HCT116 (cell line): ENCODE data around the gene PRRC2A. TPM values are rescaled to one million over a fixed set of nuclear protein-coding genes. Genes with fewer than 3 reads are reported as not detected.

Experiments
- ATAC-seq: fragments of 200-7000 bp; cut with Tn5 transposase; 2 replicates; pipeline ENCODE4 v1.9.1; 2020; ENCODE audit warnings: mild to moderate bottlenecking, moderate library complexity
- BruUV-seq: library from RNA; stranded (reverse); fragments of 400-500 nt; replicated peaks from 2 replicates; lab custom pipeline; 2021; lab: Mats Ljungman, UMichigan
- CTCF ChIA-PET: fragments of 300-600 bp; sonication (Branson Sonifier 250); formaldehyde crosslinking; loops from one replicate; lab custom pipeline; 2021; ENCODE audit warnings: antibody characterized with exemption; lab: Charles Lee
- POLR2A ChIA-PET: fragments of 300-600, 350-600 bp; sonication (Branson Sonifier 250); formaldehyde crosslinking; loops from one replicate; lab custom pipeline; 2021; ENCODE audit warnings: antibody characterized with exemption; lab: Charles Lee
- RAD21 ChIA-PET, 2 experiments: fragments of 300-600 bp; sonication (Branson Sonifier 250); formaldehyde crosslinking; loops; one replicate each; lab custom pipeline; 2023; ENCODE audit warnings: low total read pairs in 2 of 2; ENCODE audit not compliant: uncharacterized antibody in 2 of 2, unreplicated experiment in 2 of 2, low non-redundant PET in 1 of 2; lab: Charles Lee
- DNase-seq: peaks from one replicate; pipeline ENCODE4 v3.0.0-alpha.2; 2010; ENCODE audit warnings: low read depth, low spot score
- H2AFZ ChIP-seq: fragments of 200-600 bp; shearing (Covaris generic), sonication (generic); 2 replicates; pipeline ENCODE4 v1.6.1; 2017; ENCODE audit warnings: low read depth, mixed run types, mixed read lengths, antibody characterized with exemption, low read length; ENCODE audit not compliant: poor library complexity, severe bottlenecking
- H3K27ac ChIP-seq: 2 replicates; pipeline ENCODE4 v1.5.1; 2012; ENCODE audit warnings: low read depth, low read length
- H3K27me3 ChIP-seq: fragments of 200-600 bp; sonication (generic); 2 replicates; pipeline ENCODE4 v1.6.1; 2016; ENCODE audit warnings: mixed run types, low read length, mixed read lengths; ENCODE audit not compliant: insufficient read depth
- H3K36me3 ChIP-seq, 2 experiments: fragments of 200-500 bp in 1 of 2; fragments of 200-600 bp in 1 of 2; sonication (Bioruptor generic) in 1 of 2; sonication (generic) in 1 of 2; 2 replicates each; pipeline versions ENCODE4 v1.5.1 to v1.6.1; 2014 to 2016; ENCODE audit warnings: low read length in 2 of 2, inconsistent platforms in 1 of 2, mixed read lengths in 1 of 2, mixed run types in 1 of 2; ENCODE audit not compliant: insufficient read depth in 2 of 2, control insufficient read depth in 1 of 2
- H3K4me1 ChIP-seq, 2 experiments: fragments of 200-600 bp in 1 of 2; sonication (generic) in 1 of 2; 2 replicates each; pipeline versions ENCODE4 v1.5.1 to v1.6.1; 2012 to 2017; ENCODE audit warnings: low read length in 2 of 2, inconsistent platforms in 1 of 2, mild to moderate bottlenecking in 1 of 2, mixed read lengths in 1 of 2, mixed run types in 1 of 2, moderate library complexity in 1 of 2; ENCODE audit not compliant: insufficient read depth in 2 of 2, control insufficient read depth in 1 of 2
- H3K4me2 ChIP-seq: fragments of 200-600 bp; sonication (generic); 2 replicates; pipeline ENCODE4 v1.6.1; 2017; ENCODE audit warnings: mixed run types, low read length, mixed read lengths
- H3K4me3 ChIP-seq, 2 experiments: fragments of 200-600 bp in 1 of 2; sonication (generic) in 1 of 2; replicated peaks in 1 of 2; 2 replicates each; pipeline ENCODE4 v1.5.1; 2011 to 2016; ENCODE audit warnings: low read length in 2 of 2, control low read depth in 1 of 2, low read depth in 1 of 2, mild to moderate bottlenecking in 1 of 2, mixed read lengths in 1 of 2, mixed run types in 1 of 2
- H3K79me2 ChIP-seq: fragments of 200-600 bp; sonication (generic); 2 replicates; pipeline ENCODE4 v1.6.1; 2017; ENCODE audit warnings: mild to moderate bottlenecking, mixed run types, low read length, moderate library complexity, mixed read lengths; ENCODE audit not compliant: insufficient read depth
- H3K9ac ChIP-seq: fragments of 200-600 bp; sonication (generic); 2 replicates; pipeline ENCODE4 v1.6.1; 2016; ENCODE audit warnings: low read length, mixed read lengths
- H3K9me2 ChIP-seq: fragments of 200-600 bp; sonication (generic), shearing (Covaris generic); 2 replicates; pipeline ENCODE4 v1.6.1; 2017; ENCODE audit warnings: mixed run types, mild to moderate bottlenecking, moderate library complexity; ENCODE audit not compliant: insufficient read depth
- H3K9me3 ChIP-seq, 2 experiments: fragments of 200-500 bp in 1 of 2; fragments of 200-600 bp in 1 of 2; sonication (Bioruptor generic) in 1 of 2; sonication (generic) in 1 of 2; 2 replicates each; pipeline ENCODE4 v1.6.1; 2014 to 2017; ENCODE audit warnings: low read length in 2 of 2, mixed read lengths in 2 of 2, inconsistent platforms in 1 of 2, low read depth in 1 of 2, mild to moderate bottlenecking in 1 of 2, mixed run types in 1 of 2, moderate library complexity in 1 of 2; ENCODE audit not compliant: control insufficient read depth in 1 of 2, insufficient read depth in 1 of 2
- H4K20me1 ChIP-seq: fragments of 200-600 bp; sonication (generic), shearing (Covaris generic); 2 replicates; pipeline ENCODE4 v1.6.1; 2017; ENCODE audit warnings: mixed run types, mild to moderate bottlenecking, moderate library complexity; ENCODE audit not compliant: insufficient read depth
- CTCF ChIP-seq, 3 experiments: fragments of 200-600 bp in 1 of 3; sonication (generic) in 1 of 3; IDR thresholded peaks in 2 of 3; conservative IDR thresholded peaks in 1 of 3; 2 replicates each; pipeline ENCODE4 v1.5.1; 2012 to 2017; ENCODE audit warnings: low read depth in 2 of 3, low read length in 2 of 3, antibody characterized with exemption in 1 of 3, borderline replicate concordance in 1 of 3, control low read depth in 1 of 3, mild to moderate bottlenecking in 1 of 3, mixed read lengths in 1 of 3, mixed run types in 1 of 3, moderate library complexity in 1 of 3; ENCODE audit not compliant: insufficient read depth in 1 of 3
- ELF1 ChIP-seq: IDR thresholded peaks from 2 replicates; pipeline ENCODE4 v1.6.1; 2012; ENCODE audit warnings: low read depth, borderline replicate concordance
- YY1 ChIP-seq: IDR thresholded peaks from 2 replicates; pipeline ENCODE4 v1.6.1; 2011; ENCODE audit warnings: low read length, low read depth, moderate library complexity, mild to moderate bottlenecking; ENCODE audit not compliant: insufficient replicate concordance; ENCODE audit errors: extremely low read depth
- ZFX ChIP-seq: fragments of 450-650 bp; IDR thresholded peaks from 2 replicates; pipeline ENCODE4 v1.6.1; 2017
- intact Hi-C: fragments of 100-400 bp; cut with micrococcal nuclease; formaldehyde crosslinking; loops from 2 replicates; pipeline ENCODE4 v1.10.0; 2022
- total RNA-seq: library from RNA; stranded (reverse); gene quantifications from one replicate; pipeline ENCODE4 v1.2.1, GENCODE V29; 2021; ENCODE audit not compliant: unreplicated experiment

Gene PRRC2A
- total RNA-seq, 1 experiment from 2014 or later: 250 TPM

- ATAC-seq (peak; percentile 49; the same call in 1 of the 2 replicates), DNase-seq (no peak)
- H3K27ac ChIP-seq: no peak overlapping the region
- H3K4me2 ChIP-seq: no peak overlapping the region
- no peak overlapping the region for H3K9ac ChIP-seq
- no peaks in the 10 kb centered on the region for H3K9me2 ChIP-seq
- no peak overlapping the region for H3K4me3 ChIP-seq
- CTCF ChIA-PET: interaction anchor here (0.7 kb wide), 1 partner anchor 24 kb away, joined by 3 read pairs; no protein-coding TSS in a partner anchor
- H3K4me1 ChIP-seq: peaks cover 0 to 3% of the 10 kb centered on the region in 2 experiments; a peak in 1 of 4 replicates
- no peaks in the 10 kb centered on the region for H3K9me3 ChIP-seq
- no peaks in the 10 kb centered on the region for H3K27me3 ChIP-seq
- no peak overlapping the region for H2AFZ ChIP-seq
- POLR2A ChIA-PET: no interaction called here
- RAD21 ChIA-PET: interaction anchor here in 1 of 2 experiments (1.0 kb wide), 1 partner anchor 24 kb away, joined by 5 read pairs; no protein-coding TSS in a partner anchor
- no TSS peak for BruUV-seq
- no peaks in the 10 kb centered on the region for H4K20me1 ChIP-seq
- intact Hi-C loops: no loop called here
- no peaks in the 10 kb centered on the region for H3K36me3 ChIP-seq
- 0 out of 6 replicates have a peak, but pooled peaks of 1 of the 3 experiments have one; percentile 8 for TF ChIP-seq CTCF (IDR thresholded peaks at IDR 0.05 in 2 of 3, conservative IDR thresholded peaks at IDR 0.05 in 1 of 3; ENCODE audit: borderline replicate concordance in 1 of 3, insufficient read depth in 1 of 3, low read depth in 2 of 3, low read length in 2 of 3)
- no peak for TF ChIP-seq ELF1
- H3K79me2 ChIP-seq: no peaks in the 10 kb centered on the region
Observed at GRCh38 chr6:31574106-31575061, 46.1 kb upstream of the PRRC2A start.

GRCh38 chr6:31575335-31575901, 45.1 kb upstream of the PRRC2A start, which contains the start of gene TNF:
TSS of gene TNF (plus strand) at chr6:31575565. CDS start at chr6:31575742, 177 bp downstream.
- Histone ChIP-seq H3K4me2 (no peak within 1 kb of the TSS), H3K36me3 (no peaks in the 10 kb centered on the region), H3K9me3 (no peaks in the 10 kb centered on the region), H3K4me1 (peaks cover 0 to 3% of the 10 kb centered on the region in 2 experiments; a peak in 1 of 4 replicates), H3K27ac (no peak within 1 kb of the TSS), H3K9ac (no peak within 1 kb of the TSS), H3K27me3 (no peaks in the 10 kb centered on the region), H3K4me3 (no peak within 1 kb of the TSS), H3K9me2 (no peaks in the 10 kb centered on the region), H4K20me1 (no peaks in the 10 kb centered on the region)
- ChIA-PET POLR2A (no interaction called here), RAD21 (no interaction called here), CTCF (no interaction called here)
- no peak for DNase-seq
- no TSS peak for BruUV-seq
- TF ChIP-seq YY1 (no peak), ZFX (no peak)
- TF ChIP-seq, all 23 proteins: peak for 0
- Histone ChIP-seq H2AFZ (no peak within 1 kb of the TSS), H3K79me2 (no peaks in the 10 kb centered on the region)
- ATAC-seq: no peak
- intact Hi-C loops: no loop called here
